ENCODE results near the gene ARHGAP26. TPM values are rescaled to one million over a fixed set of nuclear protein-coding genes. Genes with fewer than 3 reads are reported as not detected.

ARHGAP26 gene
- polyA plus RNA-seq, 1 donor from 2014 or later: 0.83 TPM

DNA sequence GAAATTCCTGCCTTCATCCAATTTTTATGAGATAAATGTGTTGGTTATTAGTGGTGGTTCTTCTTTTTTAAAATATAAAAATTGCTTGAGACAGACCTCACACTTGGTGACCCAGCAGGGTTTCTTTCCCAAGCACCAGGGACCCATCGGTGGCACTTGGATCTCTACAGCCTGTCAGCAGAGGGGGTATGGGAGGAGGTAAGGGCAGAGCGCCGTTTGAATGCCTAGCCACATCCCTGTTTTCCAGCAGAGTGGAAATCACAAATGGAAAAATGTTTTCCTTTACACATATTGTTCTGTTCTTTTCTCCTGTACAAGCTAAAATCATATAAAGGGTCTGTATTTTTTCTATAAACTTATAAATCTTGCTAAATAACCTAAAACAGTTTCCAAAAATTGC lies 385.3 kb downstream of the ARHGAP26 start:
- H4K20me1 ChIP-seq (ENCODE audit: insufficient read depth): no peaks in the 10 kb centered on the region
- no peaks in the 10 kb centered on the region for H3K79me2 ChIP-seq (replicated peaks; ENCODE audit: insufficient read depth, low read length)
- no peaks in the 10 kb centered on the region for H3F3A ChIP-seq (ENCODE audit: insufficient read depth, low read length, poor library complexity, severe bottlenecking)
- no peak overlapping the region for H3K4me2 ChIP-seq (ENCODE audit: low read length)
- H3K9ac ChIP-seq (ENCODE audit: low read length): no peak overlapping the region
- H3K36me3 ChIP-seq (ENCODE audit: insufficient read depth, low read length): no peaks in the 10 kb centered on the region
- H3K4me3 ChIP-seq (ENCODE audit: low read length): no peak overlapping the region
- no peaks in the 10 kb centered on the region for H3K27me3 ChIP-seq (ENCODE audit: insufficient read depth, low read depth, low read length)
- H3K9me3 ChIP-seq (ENCODE audit: low read length): no peaks in the 10 kb centered on the region
- no peak overlapping the region for H3K27ac ChIP-seq (ENCODE audit: low read length)
- TF ChIP-seq EZH2 (IDR thresholded peaks at IDR 0.05; ENCODE audit: borderline replicate concordance, insufficient read depth, low read length, poor library complexity, severe bottlenecking) (no peak), POLR2AphosphoS5 (IDR thresholded peaks at IDR 0.05) (no peak), CTCF (IDR thresholded peaks at IDR 0.05; ENCODE audit: poor library complexity, severe bottlenecking) (no peak), EP300 (conservative IDR thresholded peaks at IDR 0.05; ENCODE audit: poor library complexity, severe bottlenecking) (no peak), RAD21 (conservative IDR thresholded peaks at IDR 0.05) (no peak), SMC3 (conservative IDR thresholded peaks at IDR 0.05; ENCODE audit: poor library complexity) (no peak), REST (IDR thresholded peaks at IDR 0.05; ENCODE audit: borderline replicate concordance) (no peak), MXI1 (conservative IDR thresholded peaks at IDR 0.05; ENCODE audit: poor library complexity, severe bottlenecking) (no peak), TAF1 (IDR thresholded peaks at IDR 0.05; ENCODE audit: low read depth) (no peak)
- H3K9me2 ChIP-seq (ENCODE audit: insufficient read depth, low read length): no peaks in the 10 kb centered on the region
- H2AFZ ChIP-seq (ENCODE audit: low read depth, low read length): no peak overlapping the region

GRCh38 chr5:143156086-143156485 lies 385.9 kb downstream of the ARHGAP26 start:
- no peaks in the 10 kb centered on the region for H3K79me2 ChIP-seq (replicated peaks; ENCODE audit: insufficient read depth, low read length)
- no peak overlapping the region for H3K27ac ChIP-seq (ENCODE audit: low read length)
- H4K20me1 ChIP-seq (ENCODE audit: insufficient read depth): no peaks in the 10 kb centered on the region
- no peaks in the 10 kb centered on the region for H3K9me3 ChIP-seq (ENCODE audit: low read length)
- no peak overlapping the region for H3K4me2 ChIP-seq (ENCODE audit: low read length)
- TF ChIP-seq REST (IDR thresholded peaks at IDR 0.05; ENCODE audit: borderline replicate concordance) (no peak), MXI1 (conservative IDR thresholded peaks at IDR 0.05; ENCODE audit: poor library complexity, severe bottlenecking) (no peak)
- no peaks in the 10 kb centered on the region for H3K9me2 ChIP-seq (ENCODE audit: insufficient read depth, low read length)
- H2AFZ ChIP-seq (ENCODE audit: low read depth, low read length): no peak overlapping the region
- H3F3A ChIP-seq (ENCODE audit: insufficient read depth, low read length, poor library complexity, severe bottlenecking): no peaks in the 10 kb centered on the region
- no peak overlapping the region for H3K4me3 ChIP-seq (ENCODE audit: low read length)
- H3K36me3 ChIP-seq (ENCODE audit: insufficient read depth, low read length): no peaks in the 10 kb centered on the region
- no peaks in the 10 kb centered on the region for H3K27me3 ChIP-seq (ENCODE audit: insufficient read depth, low read depth, low read length)
- no peak overlapping the region for H3K9ac ChIP-seq (ENCODE audit: low read length)
